ENCODE results near the gene ABCA4.
"Not testable (repeated sequence)": the region's sequence is repeated elsewhere in the genome, so short reads cannot be mapped to it uniquely, and the experiment has no call there.

The ABCA4 gene

DNA sequence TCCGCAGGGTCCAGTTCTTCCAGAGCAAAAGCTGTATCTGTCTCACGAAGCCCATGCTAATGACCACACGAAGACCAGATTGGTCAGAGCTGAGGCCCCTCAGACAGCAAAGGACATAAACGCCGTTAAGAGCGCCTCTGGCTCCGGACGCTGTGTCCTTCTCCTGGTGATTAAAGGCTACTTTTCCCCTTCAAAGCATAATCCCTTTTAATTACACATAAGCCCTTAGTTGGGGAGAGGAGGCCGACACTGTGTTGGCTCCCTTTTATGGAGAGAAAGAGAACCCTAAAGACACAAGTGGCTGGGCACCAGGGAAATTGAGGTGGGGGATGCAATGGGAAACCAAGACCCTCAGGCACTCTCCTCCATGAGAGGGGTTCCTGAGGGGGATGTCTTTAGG, at the start of gene ABCA4:
Gene ABCA4 (minus strand): TSS at position 158 of the 400 bp plus-strand sequence. CDS start 103 bp downstream, at position 55.
- no peak for DNase-seq (ENCODE audit: low read depth in 3 of 3)

DNA sequence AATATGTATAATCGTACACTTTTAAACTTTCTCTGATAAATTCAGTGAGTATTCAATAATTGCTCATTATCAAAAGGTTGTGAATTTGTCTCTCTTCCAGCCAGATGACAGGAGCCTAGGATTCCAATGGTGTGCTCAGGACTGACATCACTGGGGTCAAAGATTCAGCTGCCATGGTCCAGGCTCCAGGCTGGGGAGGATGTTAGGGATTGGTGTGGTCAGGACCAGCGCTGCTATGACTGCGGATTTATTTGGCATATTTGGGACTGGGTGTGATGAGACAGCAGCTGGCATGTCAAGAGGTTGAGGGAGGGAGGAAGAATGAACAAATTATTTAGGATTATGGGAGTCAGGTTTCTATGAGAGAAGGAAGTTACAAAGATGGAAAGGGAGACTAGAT, 48.2 kb upstream of the ABCA4 start:
- no peak for DNase-seq (ENCODE audit: low read depth in 3 of 3)

DNA sequence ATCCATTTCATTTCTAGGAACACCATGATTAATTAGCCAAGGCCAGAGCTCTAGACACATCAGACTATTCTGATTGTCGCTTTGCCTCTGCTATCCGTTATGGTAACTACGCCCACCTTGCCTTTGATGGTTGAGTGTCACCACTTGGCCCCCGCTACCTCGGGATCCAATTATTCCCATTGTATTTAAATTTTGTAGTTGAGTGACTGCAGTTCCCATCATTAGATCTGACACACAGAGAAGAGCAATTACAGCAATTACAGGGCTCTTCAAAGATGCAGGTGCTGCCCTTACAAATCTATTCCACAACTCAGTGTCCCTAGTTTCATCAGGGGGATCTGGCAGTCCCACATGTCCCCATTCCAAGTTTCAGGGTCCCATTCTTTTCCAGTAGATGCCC, 44.9 kb upstream of the ABCA4 start:
- DNase-seq (ENCODE audit: low read depth in 3 of 3): no peak

- DNase-seq (ENCODE audit: low read depth in 3 of 3): not testable (repeated sequence)
These were observed 43.9 kb upstream of the ABCA4 start for GRCh38 chr1:94164885-94165284.

DNA sequence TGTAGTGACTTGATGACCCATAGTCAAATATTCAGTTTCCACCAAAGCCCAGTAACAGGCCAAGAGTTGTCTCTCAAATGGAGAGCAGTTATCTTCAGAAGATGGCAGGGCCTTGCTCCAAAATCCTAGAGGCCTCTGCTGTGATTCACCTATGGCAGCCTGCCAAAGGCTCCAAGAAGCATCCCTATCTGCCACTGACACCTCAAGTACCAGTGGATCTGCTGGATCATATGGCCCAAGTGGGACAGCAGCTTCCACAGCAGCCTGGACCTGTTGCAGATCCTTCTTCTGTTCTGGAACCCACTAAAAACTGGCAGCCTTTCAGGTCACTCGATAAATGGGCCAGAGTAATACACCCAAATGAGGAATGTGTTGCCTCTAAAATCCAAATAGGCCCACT, 43.2 kb upstream of the ABCA4 start:
- DNase-seq (ENCODE audit: low read depth in 3 of 3): not testable (repeated sequence)

DNA sequence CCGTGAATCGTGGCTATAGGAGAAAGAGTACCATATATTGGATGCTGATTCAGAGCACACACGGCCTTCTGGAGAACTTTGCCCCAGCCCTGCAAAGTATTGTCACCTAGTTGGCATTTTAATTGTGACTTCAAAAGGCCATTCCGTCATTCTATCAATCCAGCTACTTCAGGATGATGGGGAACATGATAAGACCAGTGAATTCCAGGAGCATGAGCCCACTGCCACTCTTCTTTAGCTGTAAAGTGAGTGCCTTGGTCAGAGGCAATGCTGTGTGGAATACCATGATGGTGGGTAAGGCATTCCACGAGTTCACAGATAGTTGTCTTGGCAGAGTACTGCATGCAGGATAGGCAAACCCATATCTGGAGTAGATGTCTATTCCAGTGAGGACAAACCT, 42.3 kb upstream of the ABCA4 start:
- DNase-seq (ENCODE audit: low read depth in 3 of 3): not testable (repeated sequence)

GRCh38 chr1:94160811-94161210, 39.9 kb upstream of the ABCA4 start:
- DNase-seq (ENCODE audit: low read depth in 3 of 3): no peak

GRCh38 chr1:94156096-94156625, 35.2 kb upstream of the ABCA4 start:
- no peak for DNase-seq (ENCODE audit: low read depth in 3 of 3)

DNA sequence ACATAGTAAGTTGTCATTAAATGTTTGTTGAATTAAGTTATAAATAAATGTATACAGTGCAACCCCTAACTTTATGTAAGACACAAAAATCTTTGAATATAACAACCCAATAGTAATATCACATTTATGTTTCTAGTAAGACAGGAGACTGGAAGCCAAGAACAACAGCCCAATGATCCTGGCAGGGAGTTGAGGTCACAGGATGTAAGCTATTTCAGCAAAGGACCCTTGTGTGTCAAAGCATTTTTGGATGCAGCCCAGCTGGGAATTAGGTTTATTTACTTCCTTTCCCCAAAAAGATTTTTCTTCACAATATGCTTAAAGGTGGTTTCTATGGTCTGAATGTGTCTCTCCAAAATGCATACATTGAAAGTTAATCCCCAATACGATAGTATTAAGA, 34.0 kb upstream of the ABCA4 start:
- no peak for DNase-seq (ENCODE audit: low read depth in 3 of 3)

- DNase-seq (ENCODE audit: low read depth in 3 of 3): no peak
These were observed 32.2 kb upstream of the ABCA4 start for GRCh38 chr1:94153133-94153532.

GRCh38 chr1:94149166-94149565, 28.2 kb upstream of the ABCA4 start:
- not testable (repeated sequence) for DNase-seq (ENCODE audit: low read depth in 3 of 3)

DNA sequence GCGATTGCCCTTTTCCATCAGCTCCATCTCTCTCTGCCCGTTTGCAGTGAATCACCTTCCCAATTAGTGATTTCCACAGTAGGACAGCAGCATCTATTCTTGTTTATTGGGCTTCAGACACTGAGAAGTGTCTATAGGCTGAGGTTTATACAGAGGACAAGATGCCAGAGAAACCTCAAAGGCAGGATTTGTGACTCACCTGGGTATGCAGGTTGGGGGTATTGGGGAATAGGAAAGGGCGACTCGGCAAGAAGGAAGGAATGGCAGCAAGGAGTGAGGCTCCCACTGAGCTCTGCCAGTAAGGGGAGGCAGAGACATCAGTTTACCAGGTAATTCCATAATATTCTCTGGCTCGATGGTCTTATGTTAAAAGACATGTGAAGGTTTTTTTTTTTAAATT, 25.3 kb upstream of the ABCA4 start:
- no peak for DNase-seq (ENCODE audit: low read depth in 3 of 3)

DNA sequence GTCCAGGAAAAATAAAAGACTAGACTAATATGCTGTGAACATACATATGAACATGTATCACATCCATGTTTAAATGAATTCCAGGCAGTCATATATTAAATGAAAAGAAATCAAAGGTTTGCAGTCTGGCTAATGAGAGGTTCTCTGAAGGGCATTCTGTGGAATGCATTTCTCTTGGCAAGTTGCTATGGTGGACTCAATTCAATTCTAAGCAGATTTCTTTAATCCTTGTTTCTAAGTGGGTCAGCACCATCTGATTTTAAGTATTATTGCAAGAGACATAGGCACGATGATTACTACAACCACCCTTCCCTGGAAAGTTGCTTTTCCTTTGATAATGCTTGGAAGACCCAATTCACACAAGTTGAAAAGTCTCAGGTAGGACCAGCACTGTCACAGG, 23.9 kb upstream of the ABCA4 start:
- no peak for DNase-seq (ENCODE audit: low read depth in 3 of 3)

- DNase-seq (ENCODE audit: low read depth in 3 of 3): no peak
These were observed 22.8 kb upstream of the ABCA4 start for GRCh38 chr1:94143809-94144176.

DNA sequence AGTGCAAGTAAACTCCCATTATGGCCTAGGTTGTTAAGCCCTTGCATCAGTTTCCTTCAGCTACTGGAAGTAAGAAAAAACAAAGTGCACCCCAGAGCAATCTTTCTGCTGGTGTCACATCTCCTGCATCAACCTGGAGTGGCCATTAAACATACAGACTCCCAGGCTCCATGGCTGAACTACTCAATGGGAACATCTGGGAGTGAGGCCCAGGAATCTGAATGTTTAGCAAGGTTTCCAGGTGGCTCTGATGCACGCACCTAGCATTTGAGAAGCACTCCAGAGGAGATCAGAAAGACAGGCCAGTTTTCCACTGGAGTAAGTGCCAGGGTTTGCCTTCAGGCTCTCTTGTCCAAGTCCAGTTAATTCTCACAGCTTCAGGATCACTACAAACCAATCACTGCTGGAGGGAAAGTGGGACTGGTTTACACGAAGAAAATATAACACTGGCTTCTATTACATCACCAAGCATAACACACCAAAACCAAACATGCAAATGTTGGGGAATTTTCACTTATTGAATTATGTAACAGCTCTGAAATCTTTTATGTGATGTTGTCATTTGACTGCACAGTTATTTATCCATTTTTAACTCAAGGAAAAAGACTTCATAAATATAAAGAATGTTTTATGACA, 22.3 kb upstream of the ABCA4 start:
- DNase-seq (ENCODE audit: low read depth in 3 of 3): no peak

- no peak for DNase-seq (ENCODE audit: low read depth in 3 of 3)
These were observed 21.6 kb upstream of the ABCA4 start for GRCh38 chr1:94142583-94142982.

DNA sequence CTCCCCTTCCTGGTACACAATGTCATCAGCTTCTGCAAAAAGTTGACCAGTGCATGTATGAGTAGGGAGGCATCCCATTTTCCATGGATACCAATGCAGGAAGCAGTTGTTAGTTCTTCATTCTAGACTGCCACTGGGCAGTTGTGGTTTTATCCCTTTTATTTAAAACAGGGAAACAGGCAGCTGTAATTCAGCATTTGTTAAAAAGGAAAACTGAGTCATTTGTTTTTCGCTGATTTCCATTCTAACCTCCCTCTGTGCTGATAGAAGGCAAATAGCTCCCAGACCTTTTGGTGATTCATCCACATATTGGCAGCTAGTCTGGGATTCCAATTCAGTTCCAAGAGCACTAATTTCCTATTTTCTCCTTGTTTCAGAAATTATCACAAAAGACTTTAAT, 21.1 kb upstream of the ABCA4 start:
- DNase-seq (ENCODE audit: low read depth in 3 of 3): no peak

DNA sequence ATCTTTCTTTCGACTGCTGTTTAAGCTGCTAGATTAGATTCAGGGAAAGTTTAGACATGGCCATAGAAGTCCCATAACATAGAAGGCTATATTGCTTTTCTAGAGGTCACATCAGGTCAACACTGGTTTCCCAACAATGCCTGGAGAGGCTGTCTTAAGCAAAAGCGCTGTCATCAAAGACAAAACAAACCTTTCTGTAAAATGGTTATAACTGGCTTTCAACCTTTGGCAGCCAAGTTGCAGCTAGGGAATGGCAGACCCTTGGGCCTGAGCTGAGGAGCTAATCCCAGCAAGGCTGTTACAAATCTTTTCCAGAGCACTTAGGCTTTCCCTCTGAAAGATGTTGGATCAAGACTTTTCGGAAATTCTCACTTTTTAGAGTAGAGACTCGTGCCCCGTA, 11.2 kb upstream of the ABCA4 start:
- DNase-seq (ENCODE audit: low read depth in 3 of 3): no peak

DNA sequence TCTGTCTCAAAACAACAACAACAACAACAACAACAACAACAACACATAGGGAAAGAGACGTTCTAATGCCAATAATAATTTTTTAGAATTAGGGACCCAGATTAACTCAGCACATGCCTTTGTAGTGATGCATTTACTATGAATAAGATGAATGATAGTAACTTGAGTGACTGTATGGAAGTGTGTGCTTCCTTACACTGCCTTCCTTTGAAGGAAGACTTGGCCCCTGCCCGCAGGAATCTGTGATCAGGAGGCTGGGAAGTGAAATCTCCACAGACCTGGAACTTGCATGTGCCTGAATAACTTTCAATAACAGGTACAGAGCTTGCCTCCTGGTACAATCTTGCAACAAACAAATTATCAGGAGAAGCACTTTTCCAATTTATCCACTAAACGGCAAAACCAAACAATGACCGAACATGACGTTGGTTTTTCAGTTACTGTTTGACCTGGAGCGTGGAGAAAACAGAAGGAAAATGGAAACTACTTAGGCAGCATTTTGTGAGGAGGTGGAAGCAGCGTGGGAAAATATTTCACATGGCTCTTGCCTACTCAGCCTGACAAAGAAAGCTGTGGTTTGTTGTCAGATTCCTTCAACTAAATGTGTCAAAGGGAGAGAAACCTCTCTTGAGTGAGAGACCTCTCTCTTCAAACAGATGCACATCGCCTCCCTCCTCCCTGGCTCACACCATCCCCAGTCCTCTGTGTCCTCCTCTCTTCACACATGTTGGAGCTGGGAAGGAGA, 10.1 kb upstream of the ABCA4 start:
- DNase-seq (ENCODE audit: low read depth in 3 of 3): no peak

- no peak for DNase-seq (ENCODE audit: low read depth in 3 of 3)
These were observed 5.7 kb upstream of the ABCA4 start for GRCh38 chr1:94126651-94127050.

GRCh38 chr1:94125551-94126514, 4.9 kb upstream of the ABCA4 start:
- DNase-seq (ENCODE audit: low read depth in 3 of 3): no peak

DNA sequence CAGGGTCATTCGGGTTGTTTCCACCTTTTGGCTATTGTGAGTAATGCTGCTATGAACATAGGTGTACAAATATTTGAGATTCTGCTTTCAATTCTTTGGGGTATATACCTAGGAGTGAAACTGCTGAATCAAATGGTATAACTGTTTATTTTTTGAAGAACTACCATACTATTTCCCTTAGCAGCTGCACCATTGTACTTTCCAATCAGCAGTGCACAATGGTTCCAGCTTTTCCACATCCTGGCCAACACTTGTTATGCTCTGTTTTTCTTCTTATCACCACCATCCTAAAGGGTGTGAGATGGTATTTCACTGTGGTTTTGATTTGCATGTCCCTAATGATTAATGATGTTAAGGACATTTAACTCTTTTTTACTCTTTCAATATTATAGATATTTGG, 3.6 kb upstream of the ABCA4 start:
- DNase-seq (ENCODE audit: low read depth in 3 of 3): no peak

Measured in stimulated activated CD4-positive, alpha-beta T cell treated with anti-CD3 and anti-CD28 coated beads, TNF-alpha, amount 100 ng/mL, for 24 hours (primary cell).